NCI-H1105 (cell line): Measurements from ENCODE around the gene C9orf72.
A peak's percentile ranks its signal among the peaks of the same experiment; 100 is the strongest.

Source experiments
- DNase-seq: peaks from one replicate; lab custom pipeline; 2025; lab: John Stamatoyannopoulos, UW

The C9orf72 gene

DNA sequence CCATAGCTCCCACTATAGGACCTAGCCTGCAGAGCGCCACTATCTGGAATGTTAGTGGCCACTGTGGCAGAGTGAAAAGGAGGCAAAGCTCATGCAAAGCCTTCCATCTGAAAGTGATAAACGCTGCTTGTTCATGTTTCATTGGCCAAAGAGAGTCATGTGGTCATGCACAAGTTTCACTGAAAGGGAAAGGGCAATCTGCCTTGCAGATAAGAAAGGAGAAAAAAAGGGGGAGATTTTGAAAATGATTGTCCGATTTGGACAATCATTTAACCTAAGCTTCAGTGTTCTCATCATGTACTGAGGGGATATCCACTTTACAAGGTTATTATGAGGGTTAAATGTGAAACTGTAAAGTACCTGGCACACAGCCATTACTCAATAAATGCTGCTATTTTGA lies 34.6 kb downstream of the C9orf72 start:
- DNase-seq, result peak; percentile 29

DNA sequence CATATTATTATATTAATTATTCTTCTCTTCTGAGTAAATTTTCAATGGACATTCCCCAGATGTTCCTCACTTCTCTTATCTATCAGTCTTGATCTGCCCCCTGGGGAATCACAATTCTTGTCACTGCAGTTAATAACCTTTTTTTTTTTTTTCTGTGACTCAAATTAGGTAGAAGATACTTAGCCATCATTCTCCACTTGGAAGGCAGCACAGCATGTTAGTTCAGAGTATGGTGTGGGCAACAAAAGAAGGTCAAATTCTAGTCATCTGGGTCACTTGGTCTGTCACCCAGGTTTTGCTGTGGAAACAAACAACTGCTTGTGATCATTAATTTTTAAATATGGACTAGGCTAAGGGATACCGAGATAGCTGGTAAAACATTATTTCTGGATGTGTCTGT lies 35.5 kb downstream of the C9orf72 start:
- DNase-seq, result no peak

GRCh38 chr9:27537027-27537435 lies 36.2 kb downstream of the C9orf72 start:
- no peak for DNase-seq

DNA sequence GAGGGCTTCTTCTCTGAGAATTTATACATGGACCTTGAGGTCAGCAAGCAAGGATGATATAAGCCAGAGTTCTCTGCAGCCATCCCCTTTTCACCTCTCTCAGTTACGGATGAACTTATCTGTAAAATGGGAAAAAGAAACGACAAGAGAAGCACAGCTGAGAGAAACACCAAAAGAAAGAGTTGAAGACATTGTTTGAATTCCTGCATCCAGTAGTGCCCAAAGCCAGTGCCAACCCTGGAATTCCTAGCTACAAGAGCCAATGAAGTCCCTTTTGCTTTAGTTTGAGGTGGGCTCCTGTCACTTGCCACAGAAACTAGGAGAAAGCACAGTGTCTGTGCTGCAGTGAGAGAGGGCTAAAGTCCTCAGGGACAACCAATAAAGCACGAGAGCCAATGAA lies 37.1 kb downstream of the C9orf72 start:
- no peak for DNase-seq

DNA sequence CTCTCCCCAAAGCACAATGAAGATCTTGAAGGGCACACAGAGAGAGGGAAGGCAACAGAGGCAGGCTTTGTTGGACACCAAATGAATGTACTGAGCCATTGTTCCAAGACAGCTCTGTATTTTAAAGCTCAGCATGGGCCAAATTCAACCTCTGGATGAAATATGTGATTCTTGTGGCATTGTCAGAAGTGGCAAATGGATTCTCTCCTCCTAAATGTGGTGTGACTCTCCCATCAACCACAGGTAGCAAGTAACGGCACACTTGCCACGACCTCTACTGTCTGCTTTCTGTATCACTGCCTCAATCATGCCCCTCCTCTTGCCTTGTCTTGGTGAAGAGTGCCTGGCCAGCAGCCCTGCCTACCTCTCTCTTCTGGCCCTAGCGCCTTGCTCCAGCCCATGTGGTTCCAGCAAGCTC lies 37.6 kb downstream of the C9orf72 start:
- no peak for DNase-seq

DNA sequence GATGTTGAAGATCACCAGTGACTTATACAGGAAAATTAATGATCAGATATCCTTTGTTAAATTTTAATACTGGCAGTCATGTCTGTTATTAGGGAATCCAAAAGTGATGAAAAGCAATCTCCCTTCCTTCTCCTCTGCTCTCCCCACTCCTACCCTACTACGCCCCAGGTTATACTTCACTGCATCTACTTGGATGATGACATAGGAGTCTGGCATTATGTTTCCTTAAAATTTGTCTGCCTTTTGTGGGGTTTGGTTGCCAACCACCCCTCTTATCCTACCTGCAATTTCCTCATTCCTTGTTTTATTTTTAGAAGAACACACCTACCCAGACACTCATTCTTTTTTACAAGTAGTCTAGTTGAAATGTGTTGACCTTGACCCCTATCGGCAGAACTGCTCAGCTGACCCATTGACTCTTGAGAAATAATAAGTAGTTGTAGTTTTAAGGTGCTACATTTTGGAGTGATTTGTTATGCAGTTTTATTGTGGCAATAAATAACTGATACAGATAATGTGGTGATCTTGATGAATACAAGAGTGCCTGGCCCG lies 38.5 kb downstream of the C9orf72 start:
- no peak for DNase-seq

DNA sequence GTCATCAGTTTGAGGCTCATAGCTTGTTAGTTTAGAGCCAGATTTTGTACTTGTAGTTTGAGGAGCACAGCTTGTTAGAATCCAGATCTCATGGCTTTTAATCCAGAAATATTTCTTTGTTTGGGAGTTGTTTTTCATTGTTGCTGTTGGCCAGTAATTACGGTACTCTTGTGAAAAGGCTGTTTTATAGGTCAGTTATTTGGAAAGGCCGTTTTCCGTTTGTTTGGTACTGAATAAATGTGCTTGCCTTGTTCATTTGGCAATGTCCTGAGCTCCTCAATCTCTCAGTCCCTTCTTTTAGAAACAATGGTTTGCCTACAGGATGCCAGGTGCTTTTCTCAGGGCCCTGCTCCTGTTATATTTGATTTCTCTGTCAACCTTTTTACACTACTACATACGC lies 39.1 kb downstream of the C9orf72 start:
- DNase-seq, result no peak

DNA sequence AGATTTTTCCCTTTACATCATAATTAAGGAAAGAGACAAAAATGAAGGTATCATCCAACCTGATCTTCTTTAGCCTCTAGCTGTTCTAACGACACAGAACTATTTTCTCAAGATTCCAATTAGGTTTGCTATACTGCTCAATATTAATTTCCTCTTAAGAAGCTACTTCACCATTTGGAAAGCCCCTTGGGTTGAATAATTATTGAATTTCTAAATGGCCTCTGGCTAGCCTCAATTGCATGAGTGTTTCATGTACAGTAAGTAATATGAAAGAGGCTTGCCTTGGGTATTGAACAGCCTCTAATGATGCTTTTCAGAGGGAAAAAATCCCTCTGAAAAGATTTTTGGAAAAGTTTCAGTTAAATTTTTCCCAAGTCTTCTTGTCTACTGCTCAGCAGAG lies 40.0 kb downstream of the C9orf72 start:
- DNase-seq, result no peak

GRCh38 chr9:27532046-27532445 lies 41.2 kb downstream of the C9orf72 start:
- no peak for DNase-seq

- DNase-seq, result no peak
Observed at GRCh38 chr9:27530915-27531755, 42.1 kb downstream of the C9orf72 start.

GRCh38 chr9:27529316-27530278 lies 43.7 kb downstream of the C9orf72 start, which contains the start of gene MOB3B:
TSS of gene MOB3B (minus strand) at chr9:27529814. CDS start at chr9:27455550, 74,264 bp downstream.
- DNase-seq, result peak; percentile 47

DNA sequence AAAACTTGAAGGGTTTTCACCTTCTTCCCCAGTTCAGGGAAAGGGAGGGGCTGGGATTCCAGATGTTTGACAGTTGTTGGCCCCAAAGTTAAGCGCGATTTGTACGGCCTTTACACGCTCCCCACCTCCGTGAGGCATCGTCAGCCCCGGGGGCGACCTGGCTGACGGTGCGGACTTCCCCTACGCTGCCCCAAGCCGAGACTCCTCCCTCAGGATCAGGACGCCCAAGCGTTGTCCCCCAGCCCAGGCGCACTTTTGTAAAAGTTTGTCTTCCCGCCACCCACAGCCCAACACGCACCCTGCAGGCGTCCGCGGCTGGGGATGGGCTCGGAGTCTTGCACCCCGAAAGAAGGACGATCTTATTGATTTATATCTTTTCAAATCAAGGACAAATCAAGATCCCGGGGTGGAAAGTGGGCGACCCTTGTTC lies 44.4 kb downstream of the C9orf72 start:
- DNase-seq, result no peak

- DNase-seq, result no peak
Observed at GRCh38 chr9:27528076-27528885, 45.0 kb downstream of the C9orf72 start.

GRCh38 chr9:27527702-27528075 lies 45.6 kb downstream of the C9orf72 start:
- no peak for DNase-seq

- no peak for DNase-seq
Observed at GRCh38 chr9:27524236-27524635, 49.0 kb downstream of the C9orf72 start, which contains the start of gene IFNK. TSS of gene IFNK (plus strand) at chr9:27524290. CDS start at chr9:27524337, 47 bp downstream.

DNA sequence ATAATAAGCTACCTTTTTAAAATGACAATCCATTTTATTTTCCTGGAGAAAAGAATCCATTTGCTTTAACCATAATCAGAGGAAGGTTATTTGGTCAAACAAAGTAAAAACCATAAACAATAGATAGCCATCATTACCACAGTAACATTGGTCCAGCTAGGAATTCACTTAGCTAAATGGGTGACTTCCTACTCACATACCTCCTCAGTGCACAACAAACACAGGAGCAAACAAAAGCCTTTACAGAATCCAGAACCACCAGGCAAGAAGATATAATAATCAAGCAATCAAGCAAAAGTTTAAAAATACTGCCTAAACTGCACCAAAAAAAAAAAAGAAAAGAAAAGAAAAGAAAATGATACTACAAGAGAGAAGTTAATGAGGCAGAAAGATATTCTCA lies 50.1 kb downstream of the C9orf72 start:
- no peak for DNase-seq

DNA sequence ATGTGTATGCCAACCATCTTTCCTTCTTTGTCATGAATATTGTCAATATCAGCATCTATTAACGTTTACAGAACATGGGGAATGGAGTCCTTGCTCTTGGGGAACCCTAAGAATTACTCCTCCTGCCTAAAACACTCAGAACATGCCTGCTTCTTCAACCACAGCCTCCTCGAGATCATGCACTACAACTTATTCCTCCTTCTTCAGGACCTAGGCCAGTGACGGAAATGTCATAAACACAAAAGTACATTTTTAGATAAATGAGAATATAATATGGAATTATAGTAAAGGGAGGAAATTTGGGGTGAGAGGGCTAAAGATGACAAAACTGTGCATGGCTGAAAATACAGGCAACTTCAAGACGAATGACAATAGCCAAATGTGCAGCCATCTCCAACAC lies 52.3 kb downstream of the C9orf72 start:
- DNase-seq, result no peak

GRCh38 chr9:27519466-27520465 lies 53.5 kb downstream of the C9orf72 start:
- DNase-seq, result no peak

DNA sequence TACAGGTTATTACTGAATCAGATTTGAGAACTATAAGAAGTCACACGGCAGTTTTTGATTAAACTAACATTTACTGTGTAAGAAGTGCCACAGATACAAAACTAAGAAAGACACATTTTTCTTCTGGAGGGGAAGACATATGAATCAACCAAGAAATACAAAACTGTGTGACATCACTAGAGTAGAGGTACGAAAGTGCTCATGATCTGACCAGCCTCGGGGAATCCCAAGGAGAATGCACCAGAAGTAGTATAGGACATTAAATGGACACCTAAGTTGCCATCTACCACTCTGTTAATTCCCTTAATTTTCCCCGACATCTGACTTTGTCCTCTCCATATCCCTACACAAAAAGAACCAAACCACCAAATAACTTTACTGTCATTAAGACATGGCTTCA lies 54.5 kb downstream of the C9orf72 start:
- DNase-seq, result no peak

GRCh38 chr9:27518006-27518405 lies 55.3 kb downstream of the C9orf72 start:
- DNase-seq, result no peak
